Endothelial cell of umbilical vein (primary cell): Measurements from ENCODE around the gene ALDH6A1. TPM values are rescaled to one million over a fixed set of nuclear protein-coding genes. Genes with fewer than 3 reads are reported as not detected.

ENCODE experiments used
- BruUV-seq: library from RNA; stranded (reverse); fragments of 400-500 nt; replicated peaks from 2 replicates; lab custom pipeline; 2021; lab: Mats Ljungman, UMichigan
- CTCF ChIA-PET: fragments of 300-600, 350-600 bp; sonication (Branson Sonifier 250); formaldehyde crosslinking; loops from one replicate; lab custom pipeline; 2021; ENCODE audit warnings: antibody characterized with exemption, inconsistent platforms; lab: Charles Lee
- POLR2A ChIA-PET: fragments of 300-600, 350-600 bp; sonication (Branson Sonifier 250); formaldehyde crosslinking; loops from one replicate; lab custom pipeline; 2021; ENCODE audit warnings: antibody characterized with exemption, inconsistent platforms; lab: Charles Lee
- DNase-seq: peaks from one replicate; pipeline ENCODE4 v3.0.0-alpha.2; 2011; ENCODE audit warnings: low read depth, low spot score
- FAIRE-seq: peaks from 2 replicates; lab custom pipeline; 2011; peaks lifted over from hg19 to GRCh38; lab: Jason Lieb, UNC
- H2AFZ ChIP-seq: 2 replicates; pipeline ENCODE4 v1.6.0; 2012; ENCODE audit warnings: low read depth, low read length, control low read depth, inconsistent platforms
- H3K27ac ChIP-seq: 2 replicates; pipeline ENCODE4 v1.5.1; 2011; ENCODE audit warnings: low read depth, mild to moderate bottlenecking, control low read depth, low read length, moderate library complexity; ENCODE audit not compliant: insufficient read depth
- H3K27me3 ChIP-seq, 2 experiments: 2 replicates each; pipeline versions ENCODE4 v1.6.0 to v1.6.1; 2011; ENCODE audit warnings: low read length in 2 of 2, mixed read lengths in 1 of 2; ENCODE audit not compliant: control insufficient read depth in 2 of 2, insufficient read depth in 2 of 2
- H3K36me3 ChIP-seq, 2 experiments: 2 replicates in 1 of 2; 3 replicates in 1 of 2; pipeline ENCODE4 v1.5.1; 2011; ENCODE audit warnings: low read length in 2 of 2, mild to moderate bottlenecking in 1 of 2, moderate library complexity in 1 of 2; ENCODE audit not compliant: control insufficient read depth in 2 of 2, insufficient read depth in 2 of 2; ENCODE audit errors: extremely low read depth in 1 of 2
- H3K4me1 ChIP-seq: 3 replicates; pipeline ENCODE4 v1.5.1; 2011; ENCODE audit warnings: mild to moderate bottlenecking, low read length; ENCODE audit not compliant: control insufficient read depth, insufficient read depth; ENCODE audit errors: extremely low read depth
- H3K4me2 ChIP-seq: 2 replicates; pipeline ENCODE4 v1.6.1; 2011; ENCODE audit warnings: low read length, control low read depth, mixed read lengths; ENCODE audit not compliant: insufficient read depth
- H3K4me3 ChIP-seq, 3 experiments: fragments of 200-600 bp in 1 of 3; sonication (generic), shearing (Covaris generic) in 1 of 3; replicated peaks in 1 of 3; 2 replicates each; pipeline ENCODE4 v1.5.1; 2011 to 2016; ENCODE audit warnings: control low read depth in 3 of 3, low read length in 3 of 3, mild to moderate bottlenecking in 2 of 3, inconsistent platforms in 1 of 3, low read depth in 1 of 3, moderate library complexity in 1 of 3; ENCODE audit not compliant: insufficient read depth in 1 of 3
- H3K79me2 ChIP-seq: 2 replicates; pipeline ENCODE4 v1.6.0; 2012; ENCODE audit warnings: low read length, inconsistent platforms; ENCODE audit not compliant: control insufficient read depth, insufficient read depth
- H3K9ac ChIP-seq: replicated peaks from 2 replicates; pipeline ENCODE3; 2011; ENCODE audit warnings: low read length, control low read depth; ENCODE audit not compliant: insufficient read depth; ENCODE audit errors: extremely low read depth
- H3K9me1 ChIP-seq: replicated peaks from 3 replicates; pipeline ENCODE4 v1.6.0; 2011; ENCODE audit warnings: mild to moderate bottlenecking, low read length; ENCODE audit not compliant: control insufficient read depth, insufficient read depth; ENCODE audit errors: extremely low read depth
- H3K9me3 ChIP-seq: replicated peaks from 2 replicates; pipeline ENCODE4 v1.5.1; 2012; ENCODE audit warnings: low read length, inconsistent platforms; ENCODE audit not compliant: control insufficient read depth, insufficient read depth
- H4K20me1 ChIP-seq: replicated peaks from 2 replicates; pipeline ENCODE3; 2011; ENCODE audit warnings: mild to moderate bottlenecking, low read length; ENCODE audit not compliant: control insufficient read depth, insufficient read depth; ENCODE audit errors: extremely low read depth
- EZH2 ChIP-seq: IDR thresholded peaks from 2 replicates; pipeline ENCODE4 v1.6.1; 2012; ENCODE audit warnings: borderline replicate concordance, low read depth, mild to moderate bottlenecking, moderate library complexity, low read length, inconsistent platforms; ENCODE audit not compliant: severe bottlenecking
- FOS ChIP-seq: IDR thresholded peaks from 2 replicates; pipeline ENCODE4 v1.6.1; 2011; ENCODE audit warnings: mild to moderate bottlenecking, low read length, moderate library complexity, borderline replicate concordance; ENCODE audit not compliant: insufficient read depth
- GATA2 ChIP-seq: IDR thresholded peaks from 2 replicates; pipeline ENCODE4 v1.7.0; 2011; ENCODE audit warnings: low read depth, mild to moderate bottlenecking, moderate library complexity, mixed read lengths, low read length; ENCODE audit not compliant: insufficient read length, insufficient read depth
- JUN ChIP-seq: IDR thresholded peaks from 2 replicates; pipeline ENCODE4 v1.6.1; 2011; ENCODE audit warnings: borderline replicate concordance, low read depth; ENCODE audit not compliant: insufficient read length, insufficient read depth
- MAX ChIP-seq: IDR thresholded peaks from 2 replicates; pipeline ENCODE4 v1.6.1; 2011; ENCODE audit not compliant: insufficient read depth, insufficient read length
- MYC ChIP-seq: IDR thresholded peaks from one replicate; pipeline ENCODE4 v1.6.1; 2011; ENCODE audit warnings: mild to moderate bottlenecking, low read depth, low read length
- POLR2A ChIP-seq: IDR thresholded peaks from 2 replicates; pipeline ENCODE4 v1.6.1; 2012; ENCODE audit warnings: low read depth, mild to moderate bottlenecking, control low read depth, low read length
- POLR2AphosphoS5 ChIP-seq: IDR thresholded peaks from 2 replicates; pipeline ENCODE4 v1.6.1; 2012; ENCODE audit warnings: low read depth, mild to moderate bottlenecking, control low read depth, low read length, moderate library complexity; ENCODE audit not compliant: insufficient read depth
- dilution Hi-C: fragments of 300-500 bp; cut with MboI; formaldehyde crosslinking; loops from one replicate; pipeline ENCODE4 v1.15.0; 2019; ENCODE audit warnings: low sequenced_read_pairs; ENCODE audit not compliant: extremely low pct_ligation_motif_present
- intact Hi-C: fragments of 100-400 bp; cut with micrococcal nuclease; formaldehyde crosslinking; loops from one replicate; pipeline ENCODE4 v1.10.0; 2022
- polyA plus RNA-seq, 4 experiments: library from polyadenylated mRNA; depleted of rRNA in 3 of 4; stranded (reverse) in 3 of 4; unstranded in 1 of 4; fragments of >200 nt; gene quantifications; 2 replicates each; pipeline versions ENCODE4 v1.2.1 to v1.2.3, GENCODE V29; 2011 to 2012; ENCODE audit warnings: missing spikeins in 1 of 4
- total RNA-seq: library from RNA; stranded (reverse); gene quantifications from 2 replicates; pipeline ENCODE4 v1.2.3, GENCODE V29; 2021
- TF ChIP-seq, protein P1 (sequence below), 2 donors: IDR thresholded peaks; 1 replicate in 1 of 2; 2 replicates in 1 of 2; pipeline ENCODE4 v1.5.1; 2011; ENCODE audit warnings: low read length in 2 of 2, mild to moderate bottlenecking in 2 of 2, moderate library complexity in 2 of 2, control low read depth in 1 of 2, inconsistent platforms in 1 of 2, low read depth in 1 of 2; ENCODE audit not compliant: insufficient read depth in 1 of 2; ENCODE audit errors: extremely low read depth in 1 of 2

Gene ALDH6A1
- total and polyA plus RNA-seq, 2 donors (not counting 3 experiments of a cell fraction or from before 2014, with no cell fraction given) = 5.2 to 10.2 TPM

- Histone ChIP-seq H2AFZ (no peak overlapping the region), H3K27me3 (no peaks in the 10 kb centered on the region), H3K4me1 (no peaks in the 10 kb centered on the region), H3K27ac (no peak overlapping the region), H3K9me3 (no peaks in the 10 kb centered on the region), H3K79me2 (no peaks in the 10 kb centered on the region), H3K4me3 (no peak overlapping the region), H3K36me3 (no peaks in the 10 kb centered on the region), H3K9me1 (no peaks in the 10 kb centered on the region), H3K9ac (no peak overlapping the region), H4K20me1 (no peaks in the 10 kb centered on the region), H3K4me2 (no peak overlapping the region)
- dilution Hi-C loops (no loop called here), intact Hi-C loops (no loop called here)
- DNase-seq (peak; percentile 20), FAIRE-seq (peak; percentile 77)
- BruUV-seq = no TSS peak
- TF ChIP-seq, protein P1, sequence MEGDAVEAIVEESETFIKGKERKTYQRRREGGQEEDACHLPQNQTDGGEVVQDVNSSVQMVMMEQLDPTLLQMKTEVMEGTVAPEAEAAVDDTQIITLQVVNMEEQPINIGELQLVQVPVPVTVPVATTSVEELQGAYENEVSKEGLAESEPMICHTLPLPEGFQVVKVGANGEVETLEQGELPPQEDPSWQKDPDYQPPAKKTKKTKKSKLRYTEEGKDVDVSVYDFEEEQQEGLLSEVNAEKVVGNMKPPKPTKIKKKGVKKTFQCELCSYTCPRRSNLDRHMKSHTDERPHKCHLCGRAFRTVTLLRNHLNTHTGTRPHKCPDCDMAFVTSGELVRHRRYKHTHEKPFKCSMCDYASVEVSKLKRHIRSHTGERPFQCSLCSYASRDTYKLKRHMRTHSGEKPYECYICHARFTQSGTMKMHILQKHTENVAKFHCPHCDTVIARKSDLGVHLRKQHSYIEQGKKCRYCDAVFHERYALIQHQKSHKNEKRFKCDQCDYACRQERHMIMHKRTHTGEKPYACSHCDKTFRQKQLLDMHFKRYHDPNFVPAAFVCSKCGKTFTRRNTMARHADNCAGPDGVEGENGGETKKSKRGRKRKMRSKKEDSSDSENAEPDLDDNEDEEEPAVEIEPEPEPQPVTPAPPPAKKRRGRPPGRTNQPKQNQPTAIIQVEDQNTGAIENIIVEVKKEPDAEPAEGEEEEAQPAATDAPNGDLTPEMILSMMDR (IDR thresholded peaks at IDR 0.05; ENCODE audit: extremely low read depth in 1 of 2, insufficient read depth in 1 of 2, low read depth in 1 of 2, low read length in 2 of 2) = peak; percentile 6 to 7
- no peak for TF ChIP-seq MYC
- CTCF ChIA-PET = interaction anchor here (0.7 to 1.1 kb wide), 5 partner anchors 9 to 54 kb away, joined by 3 to 5 read pairs (median 4); no protein-coding TSS in a partner anchor
- POLR2A ChIA-PET = no interaction called here
Observed at GRCh38 chr14:74048281-74048680, 36.0 kb downstream of the ALDH6A1 start.

- no peak overlapping the region for H3K4me2 ChIP-seq
- TF ChIP-seq, protein P1 (IDR thresholded peaks at IDR 0.05; ENCODE audit: extremely low read depth in 1 of 2, insufficient read depth in 1 of 2, low read depth in 1 of 2, low read length in 2 of 2) = no peak
- no peak for TF ChIP-seq POLR2A
- no peak for TF ChIP-seq MAX
- no peak for TF ChIP-seq POLR2AphosphoS5
- TF ChIP-seq GATA2 = no peak
- TF ChIP-seq EZH2 = no peak
- no peak for TF ChIP-seq FOS
- no peak for TF ChIP-seq MYC
- TF ChIP-seq JUN = no peak
- POLR2A ChIA-PET = no interaction called here
- no peak overlapping the region for H3K4me3 ChIP-seq
- no peak overlapping the region for H2AFZ ChIP-seq
- H3K27me3 ChIP-seq = no peaks in the 10 kb centered on the region
- H3K27ac ChIP-seq = no peak overlapping the region
- dilution Hi-C loops (no loop called here), intact Hi-C loops (no loop called here)
- DNase-seq (no peak), FAIRE-seq (no peak)
- no TSS peak for BruUV-seq
- no peak overlapping the region for H3K9ac ChIP-seq
- H3K4me1 ChIP-seq = no peaks in the 10 kb centered on the region
- no peaks in the 10 kb centered on the region for H4K20me1 ChIP-seq
- H3K9me1 ChIP-seq = no peaks in the 10 kb centered on the region
- CTCF ChIA-PET = no interaction called here
- H3K36me3 ChIP-seq = no peaks in the 10 kb centered on the region
- no peaks in the 10 kb centered on the region for H3K9me3 ChIP-seq
- H3K79me2 ChIP-seq = no peaks in the 10 kb centered on the region
Observed at GRCh38 chr14:74045522-74045921, 38.7 kb downstream of the ALDH6A1 start.
